Measurements from ENCODE around the gene PMFBP1. TPM values are rescaled to one million over a fixed set of nuclear protein-coding genes. Genes with fewer than 3 reads are reported as not detected.

PMFBP1 gene, protein sequence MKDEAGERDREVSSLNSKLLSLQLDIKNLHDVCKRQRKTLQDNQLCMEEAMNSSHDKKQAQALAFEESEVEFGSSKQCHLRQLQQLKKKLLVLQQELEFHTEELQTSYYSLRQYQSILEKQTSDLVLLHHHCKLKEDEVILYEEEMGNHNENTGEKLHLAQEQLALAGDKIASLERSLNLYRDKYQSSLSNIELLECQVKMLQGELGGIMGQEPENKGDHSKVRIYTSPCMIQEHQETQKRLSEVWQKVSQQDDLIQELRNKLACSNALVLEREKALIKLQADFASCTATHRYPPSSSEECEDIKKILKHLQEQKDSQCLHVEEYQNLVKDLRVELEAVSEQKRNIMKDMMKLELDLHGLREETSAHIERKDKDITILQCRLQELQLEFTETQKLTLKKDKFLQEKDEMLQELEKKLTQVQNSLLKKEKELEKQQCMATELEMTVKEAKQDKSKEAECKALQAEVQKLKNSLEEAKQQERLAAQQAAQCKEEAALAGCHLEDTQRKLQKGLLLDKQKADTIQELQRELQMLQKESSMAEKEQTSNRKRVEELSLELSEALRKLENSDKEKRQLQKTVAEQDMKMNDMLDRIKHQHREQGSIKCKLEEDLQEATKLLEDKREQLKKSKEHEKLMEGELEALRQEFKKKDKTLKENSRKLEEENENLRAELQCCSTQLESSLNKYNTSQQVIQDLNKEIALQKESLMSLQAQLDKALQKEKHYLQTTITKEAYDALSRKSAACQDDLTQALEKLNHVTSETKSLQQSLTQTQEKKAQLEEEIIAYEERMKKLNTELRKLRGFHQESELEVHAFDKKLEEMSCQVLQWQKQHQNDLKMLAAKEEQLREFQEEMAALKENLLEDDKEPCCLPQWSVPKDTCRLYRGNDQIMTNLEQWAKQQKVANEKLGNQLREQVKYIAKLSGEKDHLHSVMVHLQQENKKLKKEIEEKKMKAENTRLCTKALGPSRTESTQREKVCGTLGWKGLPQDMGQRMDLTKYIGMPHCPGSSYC
- 1 to 10 TPM; 2.2 to 3.1 TPM for total RNA-seq
- 1 to 10 TPM; 2.9 to 5.6 TPM for polyA plus RNA-seq (ENCODE audit: insufficient read length in 2 of 2)
- long read RNA-seq, donor 1: 0 reads
- long read RNA-seq, donor 2: 0 reads
- long read RNA-seq, donor 3: 0 reads
- long read RNA-seq, donor 4: 0 reads

DNA sequence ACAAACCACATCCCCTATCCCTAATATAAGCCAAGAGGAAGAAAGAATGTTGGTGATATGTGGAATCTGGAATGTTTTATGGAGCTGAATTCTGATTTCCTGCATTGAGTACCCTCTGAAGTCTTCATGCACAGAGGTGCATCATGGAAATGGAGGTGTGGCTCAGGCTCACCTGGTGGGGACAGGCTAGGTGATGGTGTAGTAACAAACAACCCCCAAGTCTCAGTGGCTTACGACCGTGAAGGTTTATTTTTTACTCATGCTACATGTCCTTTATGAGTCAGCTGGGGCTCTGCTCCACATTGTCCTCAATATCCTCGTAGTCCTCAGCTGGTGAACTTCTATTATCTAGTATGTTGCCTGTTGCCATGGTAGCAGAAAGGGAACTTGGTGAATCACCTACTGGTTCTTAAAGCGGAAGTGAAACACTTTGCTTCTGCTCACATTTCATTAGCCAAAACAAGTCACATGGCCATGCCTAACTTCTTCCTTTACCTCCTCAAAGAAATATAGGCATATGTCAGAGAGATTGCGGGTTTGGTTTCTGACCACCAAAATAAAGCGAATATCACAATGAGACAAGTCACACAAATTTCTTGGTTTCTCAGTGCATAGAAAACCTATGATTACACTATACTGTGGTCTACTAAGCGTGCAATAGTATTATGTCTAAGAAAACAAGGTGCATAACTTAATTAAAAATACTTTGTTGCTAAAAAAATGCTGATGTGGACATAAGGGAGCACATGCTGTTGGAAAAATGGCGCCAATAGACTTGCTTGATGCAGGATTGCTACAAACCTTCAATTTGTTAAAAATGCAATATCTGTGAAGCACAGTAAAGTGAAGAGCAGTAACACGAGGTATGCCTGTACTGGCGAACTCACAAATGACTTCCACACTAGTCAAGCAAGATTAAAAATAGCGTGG, at the start of gene PMFBP1:
Gene PMFBP1 (minus strand): TSS at position 51 of the 930 bp plus-strand sequence. CDS start 947 bp downstream, outside the sequence.
- Histone ChIP-seq H3K27me3 (ENCODE audit: control insufficient read depth, insufficient read depth, low read length) (no peaks in the 10 kb centered on the region), H3K4me3 (ENCODE audit: low read depth, low read length) (no peak within 1 kb of the TSS), H3K27ac (ENCODE audit: low read depth, low read length) (no peak within 1 kb of the TSS), H3K9me3 (ENCODE audit: control insufficient read depth, insufficient read depth, low read length) (no peaks in the 10 kb centered on the region), H3K36me3 (ENCODE audit: control insufficient read depth, insufficient read depth, low read length) (no peaks in the 10 kb centered on the region), H3K4me1 (ENCODE audit: control insufficient read depth, insufficient read depth, low read length) (no peaks in the 10 kb centered on the region)
- DNase-seq (ENCODE audit: low read depth in 4 of 6, low spot score in 6 of 6): peak in 2 of 6 donors; percentile 42 to 72
- WGBS (ENCODE audit: insufficient coverage): 89% methylated on average over 3 of the region's 11 CpGs

DNA sequence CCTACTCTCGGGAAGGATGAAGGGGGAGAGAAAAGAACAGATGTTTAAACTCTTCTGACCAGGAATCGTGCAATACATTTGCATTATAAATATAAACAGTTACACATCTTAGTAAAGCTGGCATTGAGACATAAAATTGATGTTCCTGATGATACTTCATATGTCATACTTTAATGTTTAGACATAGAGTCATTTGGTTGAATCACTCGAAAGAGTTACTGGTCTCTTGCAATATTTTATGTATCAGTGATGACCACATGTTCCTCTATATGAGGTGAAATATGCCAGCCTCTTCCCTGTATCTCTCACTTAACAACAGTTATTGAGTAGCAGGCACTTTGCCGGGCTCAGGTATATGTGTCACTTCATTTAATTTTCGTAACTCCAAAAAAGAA, 49.7 kb upstream of the PMFBP1 start:
- Histone ChIP-seq H3K9me3 (ENCODE audit: control insufficient read depth, insufficient read depth, low read length) (no peaks in the 10 kb centered on the region), H3K36me3 (ENCODE audit: control insufficient read depth, insufficient read depth, low read length) (no peaks in the 10 kb centered on the region), H3K4me3 (ENCODE audit: low read depth, low read length) (no peak overlapping the region), H3K27me3 (ENCODE audit: control insufficient read depth, insufficient read depth, low read length) (no peaks in the 10 kb centered on the region), H3K4me1 (ENCODE audit: control insufficient read depth, insufficient read depth, low read length) (no peaks in the 10 kb centered on the region), H3K27ac (ENCODE audit: low read depth, low read length) (no peak overlapping the region)
- no CpG with 5 or more reads among the region's 5 CpGs for WGBS (ENCODE audit: insufficient coverage)
- DNase-seq (ENCODE audit: low read depth in 4 of 6, low spot score in 6 of 6): peak in 1 of 6 donors; percentile 16

DNA sequence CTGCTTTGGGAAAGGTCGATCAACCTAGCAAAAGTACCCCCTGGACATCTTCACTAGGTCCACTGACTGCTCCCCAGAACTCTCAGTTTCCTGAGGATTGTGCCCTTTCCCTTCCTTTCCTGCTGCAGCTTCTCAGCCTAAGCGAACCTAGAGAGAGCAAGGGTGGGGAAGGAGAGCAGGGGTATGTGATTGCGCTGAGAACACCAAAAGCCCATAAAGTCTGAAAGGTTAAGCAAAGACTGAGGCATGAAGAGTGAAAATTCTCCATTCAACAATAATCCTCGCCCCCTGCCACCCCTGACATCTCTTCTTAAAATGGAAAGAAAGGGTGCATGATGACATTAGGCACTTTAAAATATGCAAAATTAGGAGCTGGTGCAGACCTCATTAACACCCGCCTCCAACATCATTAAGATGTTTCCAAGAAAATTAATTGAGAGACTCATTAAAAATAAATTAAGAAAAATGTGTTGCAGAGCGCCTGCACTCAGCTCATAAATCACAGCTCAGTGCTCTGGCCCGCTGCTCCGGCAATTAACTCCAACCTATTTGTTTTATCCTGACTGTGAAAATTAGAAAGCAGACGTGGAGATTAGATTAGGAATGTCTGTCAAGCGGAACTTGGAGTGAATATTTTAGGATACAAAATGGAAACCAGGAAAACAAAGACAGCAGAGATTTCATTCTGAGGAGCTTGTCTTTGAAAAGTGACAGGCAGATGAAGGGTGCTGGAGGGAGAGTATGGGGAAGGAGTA, 49.1 kb upstream of the PMFBP1 start:
- DNase-seq (ENCODE audit: low read depth in 4 of 6, low spot score in 6 of 6): peak in 2 of 6 donors; percentile 80 to 93
- no peaks in the 10 kb centered on the region for H3K9me3 ChIP-seq (ENCODE audit: control insufficient read depth, insufficient read depth, low read length)
- no peaks in the 10 kb centered on the region for H3K4me1 ChIP-seq (ENCODE audit: control insufficient read depth, insufficient read depth, low read length)
- H3K4me3 ChIP-seq (ENCODE audit: low read depth, low read length): no peak overlapping the region
- H3K36me3 ChIP-seq (ENCODE audit: control insufficient read depth, insufficient read depth, low read length): no peaks in the 10 kb centered on the region
- H3K27me3 ChIP-seq (ENCODE audit: control insufficient read depth, insufficient read depth, low read length): no peaks in the 10 kb centered on the region
- 35% methylated on average over 3 of the region's 10 CpGs for WGBS (ENCODE audit: insufficient coverage)
- no peak overlapping the region for H3K27ac ChIP-seq (ENCODE audit: low read depth, low read length)

DNA sequence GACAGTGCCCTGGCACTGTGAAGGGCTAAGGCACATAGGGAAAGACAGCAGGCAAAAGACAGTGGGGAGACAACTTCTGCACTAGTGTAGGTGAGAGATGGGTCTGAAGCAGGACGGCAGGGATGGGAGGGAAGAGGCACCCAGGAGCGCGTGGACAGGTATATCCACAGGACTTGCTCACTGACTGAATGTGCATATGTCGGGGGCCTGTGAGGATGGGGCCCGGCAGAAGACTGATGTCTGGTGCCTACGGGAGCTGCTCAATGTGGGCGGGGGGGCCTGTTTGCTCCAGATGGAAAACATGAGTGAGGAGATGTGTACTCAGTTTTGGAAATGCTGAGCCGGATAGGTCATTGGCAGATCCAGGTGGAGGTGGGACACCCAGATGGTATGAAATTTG, 47.3 kb upstream of the PMFBP1 start:
- no peaks in the 10 kb centered on the region for H3K27me3 ChIP-seq (ENCODE audit: control insufficient read depth, insufficient read depth, low read length)

DNA sequence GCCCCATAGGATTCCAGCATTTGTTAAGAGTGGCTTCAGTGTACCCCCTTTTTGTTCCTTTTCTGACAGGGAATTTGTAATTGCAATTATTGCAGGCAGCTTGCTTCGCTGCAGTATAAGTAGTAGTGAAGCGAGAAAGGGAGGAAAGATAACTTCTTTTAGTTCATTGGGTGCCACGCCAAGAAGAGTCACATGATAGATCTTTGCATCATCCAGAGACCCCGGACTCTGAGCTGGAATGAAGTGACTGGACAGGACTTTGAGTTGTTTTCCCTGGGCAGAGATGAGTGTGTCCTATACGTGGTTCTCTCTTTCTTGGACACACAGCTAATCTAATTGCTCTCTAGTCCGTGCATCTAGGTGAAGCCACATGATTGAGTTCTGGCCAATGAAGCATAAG, 44.8 kb upstream of the PMFBP1 start:
- Histone ChIP-seq H3K4me3 (ENCODE audit: low read depth, low read length) (no peak overlapping the region), H3K36me3 (ENCODE audit: control insufficient read depth, insufficient read depth, low read length) (no peaks in the 10 kb centered on the region), H3K9me3 (ENCODE audit: control insufficient read depth, insufficient read depth, low read length) (peaks cover 1% of the 10 kb centered on the region), H3K27me3 (ENCODE audit: control insufficient read depth, insufficient read depth, low read length) (no peaks in the 10 kb centered on the region), H3K4me1 (ENCODE audit: control insufficient read depth, insufficient read depth, low read length) (no peaks in the 10 kb centered on the region), H3K27ac (ENCODE audit: low read depth, low read length) (no peak overlapping the region)
- DNase-seq (ENCODE audit: low read depth in 4 of 6, low spot score in 6 of 6): no peak
- 88% methylated on average over 4 of the region's 6 CpGs for WGBS (ENCODE audit: insufficient coverage)

More for the DNA sequence above, 47.3 kb upstream of the PMFBP1 start:
- WGBS (ENCODE audit: insufficient coverage): 96% methylated on average over 8 of the region's 8 CpGs
- DNase-seq (ENCODE audit: low read depth in 4 of 6, low spot score in 6 of 6): no peak
- no peaks in the 10 kb centered on the region for H3K4me1 ChIP-seq (ENCODE audit: control insufficient read depth, insufficient read depth, low read length)
- H3K4me3 ChIP-seq (ENCODE audit: low read depth, low read length): no peak overlapping the region
- H3K27ac ChIP-seq (ENCODE audit: low read depth, low read length): no peak overlapping the region
- H3K36me3 ChIP-seq (ENCODE audit: control insufficient read depth, insufficient read depth, low read length): no peaks in the 10 kb centered on the region
- H3K9me3 ChIP-seq (ENCODE audit: control insufficient read depth, insufficient read depth, low read length): peaks cover 1% of the 10 kb centered on the region

DNA sequence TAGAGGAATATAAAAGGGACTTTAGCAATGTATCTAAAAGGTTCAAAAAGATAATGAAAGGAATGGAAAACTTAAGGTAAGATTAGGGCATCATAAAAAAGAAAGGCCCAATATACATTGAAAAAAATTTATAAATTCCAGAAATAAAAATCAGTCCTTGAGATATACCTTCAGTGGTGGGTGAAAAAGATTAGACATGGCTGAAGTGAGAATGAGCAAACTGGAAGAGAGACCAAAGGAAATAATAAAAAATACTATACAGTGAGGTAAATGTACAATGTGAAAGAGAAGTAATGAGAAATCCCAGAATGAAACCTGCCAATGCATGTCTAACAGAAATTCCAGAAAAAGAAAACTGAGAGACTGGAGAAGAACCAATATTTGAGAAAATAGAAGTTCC, 42.9 kb upstream of the PMFBP1 start:
- Histone ChIP-seq H3K4me1 (ENCODE audit: control insufficient read depth, insufficient read depth, low read length) (no peaks in the 10 kb centered on the region), H3K27ac (ENCODE audit: low read depth, low read length) (no peak overlapping the region), H3K4me3 (ENCODE audit: low read depth, low read length) (no peak overlapping the region), H3K27me3 (ENCODE audit: control insufficient read depth, insufficient read depth, low read length) (no peaks in the 10 kb centered on the region), H3K36me3 (ENCODE audit: control insufficient read depth, insufficient read depth, low read length) (no peaks in the 10 kb centered on the region), H3K9me3 (ENCODE audit: control insufficient read depth, insufficient read depth, low read length) (peaks cover 1% of the 10 kb centered on the region)
- no peak for DNase-seq (ENCODE audit: low read depth in 4 of 6, low spot score in 6 of 6)

DNA sequence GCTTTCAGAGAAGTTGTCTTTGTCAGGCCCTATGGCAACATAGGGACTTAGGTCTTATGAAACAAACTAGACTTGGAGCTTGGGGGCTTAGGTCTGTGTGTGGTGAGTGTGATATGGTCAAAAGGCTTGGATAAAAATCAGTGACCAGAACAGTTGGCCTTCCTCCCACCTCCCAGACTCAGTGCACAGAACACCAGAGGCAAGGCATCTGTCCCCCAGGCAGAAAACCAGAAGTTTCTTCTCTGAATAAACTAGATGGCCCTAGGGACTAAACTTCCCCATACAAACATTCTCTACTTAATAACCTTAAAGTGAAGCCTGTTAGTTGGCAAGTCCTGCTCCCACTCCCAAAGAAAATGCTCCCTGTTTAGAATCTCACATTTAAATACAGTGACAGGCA, 39.2 kb upstream of the PMFBP1 start:
- no peaks in the 10 kb centered on the region for H3K4me1 ChIP-seq (ENCODE audit: control insufficient read depth, insufficient read depth, low read length)
- no peak for DNase-seq (ENCODE audit: low read depth in 4 of 6, low spot score in 6 of 6)
- H3K27ac ChIP-seq (ENCODE audit: low read depth, low read length): no peak overlapping the region
- no peaks in the 10 kb centered on the region for H3K36me3 ChIP-seq (ENCODE audit: control insufficient read depth, insufficient read depth, low read length)
- peaks cover 1% of the 10 kb centered on the region for H3K9me3 ChIP-seq (ENCODE audit: control insufficient read depth, insufficient read depth, low read length)
- no peaks in the 10 kb centered on the region for H3K27me3 ChIP-seq (ENCODE audit: control insufficient read depth, insufficient read depth, low read length)
- no peak overlapping the region for H3K4me3 ChIP-seq (ENCODE audit: low read depth, low read length)

DNA sequence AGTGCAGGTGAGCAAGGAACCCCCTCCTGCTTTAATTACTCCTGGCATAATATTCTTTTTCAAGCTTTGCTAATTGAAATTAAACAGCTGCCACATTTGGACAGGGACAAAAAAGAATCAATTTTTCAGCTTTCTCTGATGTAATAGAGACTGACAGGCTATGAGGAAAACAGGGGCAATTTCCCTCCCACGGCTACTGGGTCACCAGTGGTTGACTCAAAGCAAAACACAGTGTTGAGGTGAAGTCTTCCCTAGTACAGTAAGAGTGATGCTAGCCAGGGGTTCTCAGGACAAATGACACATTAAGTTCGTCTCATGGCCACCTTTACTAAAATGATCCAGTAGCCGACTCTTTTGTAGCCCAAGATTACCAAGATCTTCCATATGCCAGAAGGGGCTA, 38.6 kb upstream of the PMFBP1 start:
- H3K4me3 ChIP-seq (ENCODE audit: low read depth, low read length): no peak overlapping the region
- H3K27ac ChIP-seq (ENCODE audit: low read depth, low read length): no peak overlapping the region
- H3K36me3 ChIP-seq (ENCODE audit: control insufficient read depth, insufficient read depth, low read length): no peaks in the 10 kb centered on the region
- 88% methylated on average over 1 of the region's 3 CpGs for WGBS (ENCODE audit: insufficient coverage)
- DNase-seq (ENCODE audit: low read depth in 4 of 6, low spot score in 6 of 6): no peak
- H3K9me3 ChIP-seq (ENCODE audit: control insufficient read depth, insufficient read depth, low read length): peaks cover 1% of the 10 kb centered on the region
- no peaks in the 10 kb centered on the region for H3K4me1 ChIP-seq (ENCODE audit: control insufficient read depth, insufficient read depth, low read length)
- H3K27me3 ChIP-seq (ENCODE audit: control insufficient read depth, insufficient read depth, low read length): no peaks in the 10 kb centered on the region

Data from spinal cord (tissue), 10 donors.